CD14-positive monocyte (primary cell): Measurements from ENCODE around the gene SIGLEC12. TPM values are rescaled to one million over a fixed set of nuclear protein-coding genes. Genes with fewer than 3 reads are reported as not detected.

ENCODE experiments used
- DNase-seq, 3 donors: peaks; one replicate each; pipeline ENCODE4 v3.0.0-alpha.2; 2011 to 2022
- H2AFZ ChIP-seq: 2 replicates; pipeline ENCODE4 v1.6.0; 2012; ENCODE audit warnings: mild to moderate bottlenecking, low read depth, low read length, inconsistent platforms; ENCODE audit not compliant: insufficient read depth, poor library complexity, severe bottlenecking
- H3K27ac ChIP-seq, 2 donors: 1 replicate in 1 of 2; 2 replicates in 1 of 2; pipeline ENCODE4 v1.5.1; 2012 to 2013; ENCODE audit warnings: low read length in 2 of 2, control low read depth in 1 of 2, inconsistent platforms in 1 of 2, low read depth in 1 of 2, mild to moderate bottlenecking in 1 of 2
- H3K27me3 ChIP-seq, 2 donors: one replicate each; pipeline versions ENCODE4 v1.6.0 to v1.6.1; 2011 to 2013; ENCODE audit warnings: low read length in 2 of 2; ENCODE audit not compliant: control insufficient read depth in 2 of 2, insufficient read depth in 2 of 2
- H3K36me3 ChIP-seq, 2 donors: replicated peaks in 1 of 2; 1 replicate in 1 of 2; 2 replicates in 1 of 2; pipeline versions ENCODE4 v1.5.1 to v1.6.1; 2012 to 2013; ENCODE audit warnings: low read length in 2 of 2, control low read depth in 1 of 2, inconsistent platforms in 1 of 2, mild to moderate bottlenecking in 1 of 2; ENCODE audit not compliant: insufficient read depth in 2 of 2, control insufficient read depth in 1 of 2
- H3K4me1 ChIP-seq, 2 donors: 1 replicate in 1 of 2; 2 replicates in 1 of 2; pipeline versions ENCODE4 v1.5.1 to v1.6.1; 2012 to 2013; ENCODE audit warnings: low read length in 2 of 2, control low read depth in 1 of 2, inconsistent platforms in 1 of 2, mild to moderate bottlenecking in 1 of 2, moderate library complexity in 1 of 2; ENCODE audit not compliant: insufficient read depth in 2 of 2, control insufficient read depth in 1 of 2
- H3K4me2 ChIP-seq: replicated peaks from 2 replicates; pipeline ENCODE3; 2012; ENCODE audit warnings: low read length, moderate library complexity, mild to moderate bottlenecking; ENCODE audit not compliant: poor library complexity, severe bottlenecking; ENCODE audit errors: extremely low read depth
- H3K4me3 ChIP-seq, 3 experiments: fragments of 200-600 bp in 1 of 3; sonication (generic) in 1 of 3; replicated peaks in 1 of 3; 1 replicate in 2 of 3; 2 replicates in 1 of 3; pipeline ENCODE4 v1.5.1; 2011 to 2013; ENCODE audit warnings: low read length in 3 of 3, mild to moderate bottlenecking in 3 of 3, control low read depth in 2 of 3, low read depth in 2 of 3, inconsistent platforms in 1 of 3, moderate library complexity in 1 of 3
- H3K79me2 ChIP-seq: 2 replicates; pipeline ENCODE4 v1.6.0; 2012; ENCODE audit warnings: mild to moderate bottlenecking, control low read depth, inconsistent platforms, low read length, moderate library complexity; ENCODE audit not compliant: insufficient read depth
- H3K9ac ChIP-seq: 2 replicates; pipeline ENCODE4 v1.6.0; 2017; ENCODE audit warnings: low read length, mild to moderate bottlenecking; ENCODE audit not compliant: insufficient read depth, poor library complexity, severe bottlenecking
- H3K9me3 ChIP-seq, 2 donors: replicated peaks in 1 of 2; 1 replicate in 1 of 2; 2 replicates in 1 of 2; pipeline versions ENCODE4 v1.5.1 to v1.6.1; 2012 to 2013; ENCODE audit warnings: low read length in 2 of 2, control low read depth in 1 of 2; ENCODE audit not compliant: control insufficient read depth in 1 of 2, insufficient read depth in 1 of 2
- H4K20me1 ChIP-seq: 2 replicates; pipeline ENCODE4 v1.6.0; 2012; ENCODE audit warnings: mild to moderate bottlenecking, low read length, control low read depth, moderate library complexity; ENCODE audit not compliant: insufficient read depth
- H3K27ac Mint-ChIP-seq, 7 donors: one replicate each; pipeline ENCODE4 v1.8.0; 2020; ENCODE audit warnings: mild to moderate bottlenecking in 7 of 7, mixed read lengths in 7 of 7, moderate library complexity in 6 of 7, inconsistent platforms in 2 of 7
- H3K27me3 Mint-ChIP-seq, 3 donors: one replicate each; pipeline ENCODE4 v1.8.0; 2021 to 2022; ENCODE audit warnings: low read depth in 3 of 3, mild to moderate bottlenecking in 3 of 3, mixed read lengths in 3 of 3, moderate library complexity in 3 of 3, inconsistent platforms in 1 of 3
- H3K36me3 Mint-ChIP-seq, 2 donors: one replicate each; pipeline ENCODE4 v1.8.0; 2020; ENCODE audit warnings: mixed read lengths in 2 of 2, inconsistent platforms in 1 of 2, mild to moderate bottlenecking in 1 of 2
- H3K4me1 Mint-ChIP-seq: one replicate; pipeline ENCODE4 v1.8.0; 2020; ENCODE audit warnings: mild to moderate bottlenecking, mixed read lengths
- H3K4me3 Mint-ChIP-seq, 2 donors: one replicate each; pipeline ENCODE4 v1.8.0; 2020; ENCODE audit warnings: mild to moderate bottlenecking in 2 of 2, mixed read lengths in 2 of 2, moderate library complexity in 1 of 2
- H3K9me3 Mint-ChIP-seq, 7 donors: one replicate each; pipeline ENCODE4 v1.8.0; 2020 to 2022; ENCODE audit warnings: mixed read lengths in 7 of 7, mild to moderate bottlenecking in 6 of 7, moderate library complexity in 6 of 7, inconsistent platforms in 2 of 7
- CTCF ChIP-seq: fragments of 200-600 bp; IDR thresholded peaks from one replicate; pipeline ENCODE4 v1.8.0; 2022; ENCODE audit warnings: antibody characterized with exemption, mild to moderate bottlenecking
- WGBS: methylation state at CpG from one replicate; pipeline ENCODE4 v1.1.5; 2013; ENCODE audit warnings: missing lambda C conversion rate; ENCODE audit not compliant: insufficient coverage; 5-methylcytosine and 5-hydroxymethylcytosine counted together
- intact Hi-C, 2 donors: fragments of 100-400 bp; cut with micrococcal nuclease; formaldehyde crosslinking; loops; one replicate each; pipeline versions ENCODE4 v1.15.0 to v1.15.1; 2023
- polyA plus RNA-seq, 3 donors: library from polyadenylated mRNA; depleted of rRNA in 1 of 3; unstranded in 2 of 3; stranded (reverse) in 1 of 3; fragments of 300-500 nt in 2 of 3; fragments of >200 nt in 1 of 3; fragmentation: Illumina TruSeq in 2 of 3; gene quantifications; 1 replicate in 2 of 3; 2 replicates in 1 of 3; pipeline ENCODE4 v1.2.3, GENCODE V29; 2012 to 2021

The SIGLEC12 gene
- polyA plus RNA-seq, 3 donors, result 0.24 to 1.8 (median 1.3) TPM

GRCh38 chr19:51461723-51462161, 39.9 kb downstream of the SIGLEC12 start:
- H3K27me3 ChIP-seq, result no peaks in the 10 kb centered on the region
- DNase-seq, result peak; percentile 49 to 63 (median 59)
- H3K27me3 Mint-ChIP-seq, result peaks cover 2 to 26% (median 13%) of the 10 kb centered on the region in 3 donors

More at GRCh38 chr19:51461723-51462161, 39.9 kb downstream of the SIGLEC12 start:
- Histone ChIP-seq H4K20me1 (no peaks in the 10 kb centered on the region), H3K4me3 (peak overlapping the region in 1 of 3 experiments; percentile 62), H3K27ac (peak overlapping the region; percentile 45 to 76), H3K9ac (peak overlapping the region; percentile 43), H3K4me2 (peak overlapping the region; percentile 55), H2AFZ (peak overlapping the region; percentile 67), H3K79me2 (no peaks in the 10 kb centered on the region), H3K4me1 (peaks cover 35 to 52% of the 10 kb centered on the region in 2 donors), H3K9me3 (no peaks in the 10 kb centered on the region), H3K36me3 (no peaks in the 10 kb centered on the region)
- peaks cover 0 to 4% of the 10 kb centered on the region in 2 donors for H3K36me3 Mint-ChIP-seq
- TF ChIP-seq CTCF, result no peak
- WGBS, result 20% methylated on average over 3 of the region's 8 CpGs
- H3K4me1 Mint-ChIP-seq, result peaks cover 55% of the 10 kb centered on the region
- peak overlapping the region; percentile 30 to 89 (median 77) for H3K27ac Mint-ChIP-seq
- intact Hi-C loops, result loop anchor here in 1 of 2 donors (10.0 kb wide), 1 partner anchor 373 kb away; no protein-coding TSS in a partner anchor
- H3K9me3 Mint-ChIP-seq, result peaks cover 0 to 2% (median 0%) of the 10 kb centered on the region in 7 donors
- peak overlapping the region; percentile 24 to 86 for H3K4me3 Mint-ChIP-seq
